Esophagus muscularis mucosa (tissue), 3 donors: Measurements from ENCODE around the gene TMEM248.
"Not testable (repeated sequence)": the region's sequence is repeated elsewhere in the genome, so short reads cannot be mapped to it uniquely, and the experiment has no call there.

ENCODE experiments used
- CTCF ChIP-seq, 3 experiments: fragments of 200-600 bp in 2 of 3; fragments of 450-650 bp in 1 of 3; sonication (generic) in 2 of 3; IDR thresholded peaks; one replicate each; pipeline ENCODE4 v1.5.1; 2017 to 2019; ENCODE audit warnings: antibody characterized with exemption in 3 of 3, mild to moderate bottlenecking in 2 of 3, moderate library complexity in 1 of 3
- POLR2A ChIP-seq: fragments of 450-650 bp; IDR thresholded peaks from one replicate; pipeline ENCODE4 v1.6.1; 2017; ENCODE audit warnings: antibody characterized with exemption, moderate library complexity, mild to moderate bottlenecking, low read depth

DNA sequence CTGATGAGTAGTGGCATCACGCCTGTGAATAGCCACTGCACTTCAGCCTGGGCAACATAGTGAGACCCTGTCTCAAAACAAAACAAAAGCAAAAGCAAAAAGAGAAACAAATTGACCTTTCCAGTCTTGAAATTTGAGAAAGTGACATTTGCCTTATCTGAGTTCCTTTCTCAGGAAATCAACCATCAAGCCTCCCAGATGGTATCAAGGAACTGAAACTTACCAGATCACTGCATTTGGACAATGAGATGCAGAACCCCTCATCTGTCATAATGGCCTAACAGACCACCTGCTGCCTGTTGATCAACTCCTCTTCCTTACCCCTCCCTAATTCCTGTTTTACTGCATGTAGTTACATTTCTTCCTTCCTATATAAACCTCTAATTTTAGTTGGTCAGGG, 59.3 kb downstream of the TMEM248 start:
- not testable (repeated sequence) for TF ChIP-seq CTCF (IDR thresholded peaks at IDR 0.05); POLR2A
